GM12878 (cell line): ENCODE measurements around the gene EPB41L1.

Experiments used
- BHLHE40 ChIP-seq, 2 experiments: fragments of 450-650 bp in 1 of 2; IDR thresholded peaks; 2 replicates each; pipeline ENCODE4 v1.6.1; 2011 to 2017; ENCODE audit warnings: low read depth in 2 of 2, borderline replicate concordance in 1 of 2, improper control_type of control experiment in 1 of 2, low read length in 1 of 2, mild to moderate bottlenecking in 1 of 2
- CTCF ChIP-seq, 3 experiments: IDR thresholded peaks in 2 of 3; conservative IDR thresholded peaks in 1 of 3; 2 replicates each; pipeline ENCODE4 v1.5.1; 2011; ENCODE audit warnings: low read depth in 3 of 3, low read length in 3 of 3, mild to moderate bottlenecking in 3 of 3, control low read depth in 2 of 3, moderate library complexity in 2 of 3, inconsistent platforms in 1 of 3, mixed read lengths in 1 of 3; ENCODE audit not compliant: control insufficient read depth in 2 of 3, insufficient read depth in 1 of 3; ENCODE audit errors: extremely low read depth in 1 of 3
- ETV6 ChIP-seq, 2 experiments: fragments of 450-650 bp in 1 of 2; IDR thresholded peaks in 1 of 2; conservative IDR thresholded peaks in 1 of 2; 2 replicates each; pipeline ENCODE4 v1.6.1; 2014; ENCODE audit warnings: antibody characterized with exemption in 1 of 2, borderline replicate concordance in 1 of 2, low read depth in 1 of 2, mild to moderate bottlenecking in 1 of 2, moderate library complexity in 1 of 2

GRCh38 chr20:36128463-36129159 lies 25.9 kb upstream of the EPB41L1 start:
- no peak for TF ChIP-seq CTCF (IDR thresholded peaks at IDR 0.05 in 2 of 3, conservative IDR thresholded peaks at IDR 0.05 in 1 of 3; ENCODE audit: control insufficient read depth in 2 of 3, extremely low read depth in 1 of 3, insufficient read depth in 1 of 3, low read depth in 3 of 3, low read length in 3 of 3)
- TF ChIP-seq BHLHE40 (IDR thresholded peaks at IDR 0.05; ENCODE audit: borderline replicate concordance in 1 of 2, low read depth in 2 of 2, low read length in 1 of 2): no peak
- no peak for TF ChIP-seq ETV6 (conservative IDR thresholded peaks at IDR 0.05 in 1 of 2, IDR thresholded peaks at IDR 0.05 in 1 of 2; ENCODE audit: borderline replicate concordance in 1 of 2, low read depth in 1 of 2)
